ENCODE results near the gene SSR4. TPM values are rescaled to one million over a fixed set of nuclear protein-coding genes. Genes with fewer than 3 reads are reported as not detected.

The SSR4 gene
- total and polyA plus RNA-seq, 4 donors: 125 to 459 (median 304) TPM

DNA sequence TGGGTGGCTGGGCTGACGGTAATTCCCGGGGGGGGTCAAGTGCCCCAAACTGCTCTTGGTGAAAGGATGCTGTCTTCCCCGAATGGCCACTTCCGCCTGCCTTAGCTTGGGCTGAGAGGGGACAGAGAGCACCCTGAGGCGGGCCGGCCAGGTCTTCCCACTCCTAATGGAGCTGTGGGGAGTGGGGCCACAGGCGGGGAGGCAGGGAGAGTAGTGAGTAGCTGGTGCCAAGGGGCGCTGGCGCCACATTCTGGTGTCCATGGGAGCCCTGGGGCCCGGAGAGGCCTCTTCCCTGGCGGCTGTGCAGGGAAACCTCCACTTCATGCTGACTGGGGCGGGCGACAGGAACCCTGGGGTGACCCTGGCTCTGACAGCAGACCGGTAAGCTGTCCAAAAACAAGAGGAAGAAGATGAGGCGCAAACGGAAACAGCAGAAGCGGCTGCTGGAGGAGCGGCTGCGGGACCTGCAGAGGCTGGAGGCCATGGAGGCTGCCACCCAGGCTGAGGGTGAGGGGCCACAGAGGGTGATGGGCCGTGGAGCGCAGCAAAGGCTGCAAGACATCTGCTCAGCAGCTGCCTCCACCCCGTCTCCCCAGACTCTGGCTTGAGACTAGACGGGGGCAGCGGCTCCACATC lies 11.0 kb upstream of the SSR4 start:
- TF ChIP-seq, protein P1, sequence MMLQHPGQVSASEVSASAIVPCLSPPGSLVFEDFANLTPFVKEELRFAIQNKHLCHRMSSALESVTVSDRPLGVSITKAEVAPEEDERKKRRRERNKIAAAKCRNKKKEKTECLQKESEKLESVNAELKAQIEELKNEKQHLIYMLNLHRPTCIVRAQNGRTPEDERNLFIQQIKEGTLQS (IDR thresholded peaks at IDR 0.05): no peak
- TF ChIP-seq RXRA (IDR thresholded peaks at IDR 0.05): no peak
- TF ChIP-seq, protein P2, sequence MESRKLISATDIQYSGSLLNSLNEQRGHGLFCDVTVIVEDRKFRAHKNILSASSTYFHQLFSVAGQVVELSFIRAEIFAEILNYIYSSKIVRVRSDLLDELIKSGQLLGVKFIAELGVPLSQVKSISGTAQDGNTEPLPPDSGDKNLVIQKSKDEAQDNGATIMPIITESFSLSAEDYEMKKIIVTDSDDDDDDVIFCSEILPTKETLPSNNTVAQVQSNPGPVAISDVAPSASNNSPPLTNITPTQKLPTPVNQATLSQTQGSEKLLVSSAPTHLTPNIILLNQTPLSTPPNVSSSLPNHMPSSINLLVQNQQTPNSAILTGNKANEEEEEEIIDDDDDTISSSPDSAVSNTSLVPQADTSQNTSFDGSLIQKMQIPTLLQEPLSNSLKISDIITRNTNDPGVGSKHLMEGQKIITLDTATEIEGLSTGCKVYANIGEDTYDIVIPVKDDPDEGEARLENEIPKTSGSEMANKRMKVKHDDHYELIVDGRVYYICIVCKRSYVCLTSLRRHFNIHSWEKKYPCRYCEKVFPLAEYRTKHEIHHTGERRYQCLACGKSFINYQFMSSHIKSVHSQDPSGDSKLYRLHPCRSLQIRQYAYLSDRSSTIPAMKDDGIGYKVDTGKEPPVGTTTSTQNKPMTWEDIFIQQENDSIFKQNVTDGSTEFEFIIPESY (IDR thresholded peaks at IDR 0.05): no peak
- no peak for TF ChIP-seq HNF4G (IDR thresholded peaks at IDR 0.05)
- TF ChIP-seq GABPA (IDR thresholded peaks at IDR 0.05 in 1 of 2, conservative IDR thresholded peaks at IDR 0.05 in 1 of 2): no peak
- TF ChIP-seq YY1 (IDR thresholded peaks at IDR 0.05): no peak
- TF ChIP-seq HNF4A (conservative IDR thresholded peaks at IDR 0.05): no peak
- TF ChIP-seq, protein P3, sequence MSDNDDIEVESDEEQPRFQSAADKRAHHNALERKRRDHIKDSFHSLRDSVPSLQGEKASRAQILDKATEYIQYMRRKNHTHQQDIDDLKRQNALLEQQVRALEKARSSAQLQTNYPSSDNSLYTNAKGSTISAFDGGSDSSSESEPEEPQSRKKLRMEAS (IDR thresholded peaks at IDR 0.05): no peak
- TF ChIP-seq, protein P4, sequence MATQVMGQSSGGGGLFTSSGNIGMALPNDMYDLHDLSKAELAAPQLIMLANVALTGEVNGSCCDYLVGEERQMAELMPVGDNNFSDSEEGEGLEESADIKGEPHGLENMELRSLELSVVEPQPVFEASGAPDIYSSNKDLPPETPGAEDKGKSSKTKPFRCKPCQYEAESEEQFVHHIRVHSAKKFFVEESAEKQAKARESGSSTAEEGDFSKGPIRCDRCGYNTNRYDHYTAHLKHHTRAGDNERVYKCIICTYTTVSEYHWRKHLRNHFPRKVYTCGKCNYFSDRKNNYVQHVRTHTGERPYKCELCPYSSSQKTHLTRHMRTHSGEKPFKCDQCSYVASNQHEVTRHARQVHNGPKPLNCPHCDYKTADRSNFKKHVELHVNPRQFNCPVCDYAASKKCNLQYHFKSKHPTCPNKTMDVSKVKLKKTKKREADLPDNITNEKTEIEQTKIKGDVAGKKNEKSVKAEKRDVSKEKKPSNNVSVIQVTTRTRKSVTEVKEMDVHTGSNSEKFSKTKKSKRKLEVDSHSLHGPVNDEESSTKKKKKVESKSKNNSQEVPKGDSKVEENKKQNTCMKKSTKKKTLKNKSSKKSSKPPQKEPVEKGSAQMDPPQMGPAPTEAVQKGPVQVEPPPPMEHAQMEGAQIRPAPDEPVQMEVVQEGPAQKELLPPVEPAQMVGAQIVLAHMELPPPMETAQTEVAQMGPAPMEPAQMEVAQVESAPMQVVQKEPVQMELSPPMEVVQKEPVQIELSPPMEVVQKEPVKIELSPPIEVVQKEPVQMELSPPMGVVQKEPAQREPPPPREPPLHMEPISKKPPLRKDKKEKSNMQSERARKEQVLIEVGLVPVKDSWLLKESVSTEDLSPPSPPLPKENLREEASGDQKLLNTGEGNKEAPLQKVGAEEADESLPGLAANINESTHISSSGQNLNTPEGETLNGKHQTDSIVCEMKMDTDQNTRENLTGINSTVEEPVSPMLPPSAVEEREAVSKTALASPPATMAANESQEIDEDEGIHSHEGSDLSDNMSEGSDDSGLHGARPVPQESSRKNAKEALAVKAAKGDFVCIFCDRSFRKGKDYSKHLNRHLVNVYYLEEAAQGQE (IDR thresholded peaks at IDR 0.05): no peak
- no peak for TF ChIP-seq JUND (IDR thresholded peaks at IDR 0.05)
- no peak for TF ChIP-seq TAF1 (conservative IDR thresholded peaks at IDR 0.05)
- no peak for TF ChIP-seq FOXA1 (IDR thresholded peaks at IDR 0.05)
- H3K9me3 ChIP-seq (ENCODE audit: control insufficient read depth in 4 of 4, low read length in 3 of 4): no peaks in the 10 kb centered on the region
- H3K27ac ChIP-seq (ENCODE audit: low read depth in 1 of 2, low read length in 2 of 2): no peak overlapping the region
- WGBS: 80% methylated on average over 24 of the region's 24 CpGs
- H3K27me3 ChIP-seq (ENCODE audit: control insufficient read depth in 4 of 4, insufficient read depth in 4 of 4, low read length in 3 of 4): no peaks in the 10 kb centered on the region
- no peak for DNase-seq (ENCODE audit: low spot score)
- no peaks in the 10 kb centered on the region for H3K4me1 ChIP-seq (ENCODE audit: control insufficient read depth in 4 of 4, insufficient read depth in 4 of 4, low read length in 3 of 4)
- H3K9ac ChIP-seq (ENCODE audit: low read depth in 1 of 2, low read length in 2 of 2): no peak overlapping the region
- no peak overlapping the region for H3K4me3 ChIP-seq (ENCODE audit: low read depth in 1 of 3, low read length in 3 of 3)
- peaks cover 5 to 25% (median 8%) of the 10 kb centered on the region in 4 donors for H3K36me3 ChIP-seq (ENCODE audit: control insufficient read depth in 4 of 4, insufficient read depth in 3 of 4, low read depth in 1 of 4, low read length in 3 of 4)

DNA sequence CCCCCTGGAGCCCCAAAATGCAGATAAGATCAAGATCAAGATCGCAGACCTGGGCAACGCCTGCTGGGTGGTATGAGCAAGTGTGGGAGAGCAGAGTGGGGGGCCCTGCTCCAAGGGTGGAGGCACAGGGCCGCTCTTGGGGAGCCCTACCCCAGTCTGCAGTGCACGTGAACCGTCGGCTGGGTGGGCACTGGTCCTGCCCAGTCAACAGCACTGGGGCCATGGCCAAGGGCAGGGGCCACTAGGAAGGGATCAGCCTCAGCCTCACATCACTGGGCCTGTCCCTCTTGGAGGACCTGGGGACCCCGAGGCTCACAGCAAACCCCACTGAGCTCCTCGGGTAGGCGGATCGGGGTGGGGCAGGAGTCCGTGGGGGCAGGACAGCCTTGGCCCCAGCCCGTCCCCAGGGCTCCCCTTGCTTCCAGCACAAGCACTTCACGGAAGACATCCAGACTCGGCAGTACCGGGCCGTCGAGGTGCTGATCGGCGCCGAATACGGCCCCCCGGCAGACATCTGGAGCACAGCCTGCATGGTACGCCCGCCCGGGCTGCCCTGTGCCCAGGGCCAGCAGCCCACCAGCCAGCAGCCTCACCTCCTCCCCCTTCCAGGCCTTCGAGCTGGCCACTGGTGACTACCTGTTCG lies 10.0 kb upstream of the SSR4 start:
- Histone ChIP-seq H3K36me3 (ENCODE audit: control insufficient read depth in 4 of 4, insufficient read depth in 3 of 4, low read depth in 1 of 4, low read length in 3 of 4) (peaks cover 5 to 27% (median 8%) of the 10 kb centered on the region in 4 donors), H3K27ac (ENCODE audit: low read depth in 1 of 2, low read length in 2 of 2) (no peak overlapping the region), H3K4me3 (ENCODE audit: low read depth in 1 of 3, low read length in 3 of 3) (no peak overlapping the region), H3K9ac (ENCODE audit: low read depth in 1 of 2, low read length in 2 of 2) (no peak overlapping the region), H3K27me3 (ENCODE audit: control insufficient read depth in 4 of 4, insufficient read depth in 4 of 4, low read length in 3 of 4) (no peaks in the 10 kb centered on the region), H3K9me3 (ENCODE audit: control insufficient read depth in 4 of 4, low read length in 3 of 4) (no peaks in the 10 kb centered on the region), H3K4me1 (ENCODE audit: control insufficient read depth in 4 of 4, insufficient read depth in 4 of 4, low read length in 3 of 4) (no peaks in the 10 kb centered on the region)
- WGBS: 97% methylated on average over 27 of the region's 27 CpGs
- DNase-seq (ENCODE audit: low spot score): no peak
- TF ChIP-seq RAD21 (IDR thresholded peaks at IDR 0.05): no peak
- TF ChIP-seq, protein P3 (IDR thresholded peaks at IDR 0.05): no peak
- TF ChIP-seq, protein P1 (IDR thresholded peaks at IDR 0.05): no peak
- no peak for TF ChIP-seq GABPA (IDR thresholded peaks at IDR 0.05 in 1 of 2, conservative IDR thresholded peaks at IDR 0.05 in 1 of 2)
- TF ChIP-seq, protein P5, sequence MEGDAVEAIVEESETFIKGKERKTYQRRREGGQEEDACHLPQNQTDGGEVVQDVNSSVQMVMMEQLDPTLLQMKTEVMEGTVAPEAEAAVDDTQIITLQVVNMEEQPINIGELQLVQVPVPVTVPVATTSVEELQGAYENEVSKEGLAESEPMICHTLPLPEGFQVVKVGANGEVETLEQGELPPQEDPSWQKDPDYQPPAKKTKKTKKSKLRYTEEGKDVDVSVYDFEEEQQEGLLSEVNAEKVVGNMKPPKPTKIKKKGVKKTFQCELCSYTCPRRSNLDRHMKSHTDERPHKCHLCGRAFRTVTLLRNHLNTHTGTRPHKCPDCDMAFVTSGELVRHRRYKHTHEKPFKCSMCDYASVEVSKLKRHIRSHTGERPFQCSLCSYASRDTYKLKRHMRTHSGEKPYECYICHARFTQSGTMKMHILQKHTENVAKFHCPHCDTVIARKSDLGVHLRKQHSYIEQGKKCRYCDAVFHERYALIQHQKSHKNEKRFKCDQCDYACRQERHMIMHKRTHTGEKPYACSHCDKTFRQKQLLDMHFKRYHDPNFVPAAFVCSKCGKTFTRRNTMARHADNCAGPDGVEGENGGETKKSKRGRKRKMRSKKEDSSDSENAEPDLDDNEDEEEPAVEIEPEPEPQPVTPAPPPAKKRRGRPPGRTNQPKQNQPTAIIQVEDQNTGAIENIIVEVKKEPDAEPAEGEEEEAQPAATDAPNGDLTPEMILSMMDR (IDR thresholded peaks at IDR 0.05; ENCODE audit: low read depth, low read length, missing input control): no peak

Measured in liver (tissue), 9 donors.